ENCODE results near the gene TMC4.
"Not testable (repeated sequence)": the region's sequence is repeated elsewhere in the genome, so short reads cannot be mapped to it uniquely, and the experiment has no call there.

GRCh38 chr19:54194463-54194862 is 21.5 kb upstream of the TMC4 start:
- TF ChIP-seq CTCF, POLR2A (IDR thresholded peaks at IDR 0.05): not testable (repeated sequence)

All from adrenal gland (tissue), 5 donors.